NCI-H2196 treated with DMSO at 0.1 percent for 48 hours (cell line): ENCODE results near the gene MST1R.

ENCODE experiments used
- DNase-seq: peaks from one replicate; lab custom pipeline; 2025; ENCODE audit not compliant: unreplicated experiment; lab: John Stamatoyannopoulos, UW

MST1R gene

DNA sequence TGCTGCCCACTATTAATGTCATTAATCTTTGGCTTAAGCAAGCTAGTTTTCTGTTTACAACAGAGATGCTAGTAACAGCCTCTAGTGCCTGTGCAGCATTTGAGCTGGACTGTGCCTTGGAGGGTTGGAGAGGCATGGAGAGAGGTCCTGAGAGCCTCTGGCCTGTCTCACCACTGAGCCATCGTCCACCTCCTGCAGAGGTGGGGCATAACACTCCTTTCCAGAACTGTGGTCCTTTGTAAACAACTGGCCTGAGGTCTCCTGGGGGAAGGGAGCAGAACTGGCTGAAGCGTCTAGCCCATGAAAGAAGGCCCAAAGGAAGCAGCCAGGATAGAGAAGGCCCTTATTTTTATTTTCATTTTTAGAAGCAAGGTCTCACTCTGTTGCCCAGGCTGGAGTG is 24.0 kb downstream of the MST1R start:
- DNase-seq = no peak

DNA sequence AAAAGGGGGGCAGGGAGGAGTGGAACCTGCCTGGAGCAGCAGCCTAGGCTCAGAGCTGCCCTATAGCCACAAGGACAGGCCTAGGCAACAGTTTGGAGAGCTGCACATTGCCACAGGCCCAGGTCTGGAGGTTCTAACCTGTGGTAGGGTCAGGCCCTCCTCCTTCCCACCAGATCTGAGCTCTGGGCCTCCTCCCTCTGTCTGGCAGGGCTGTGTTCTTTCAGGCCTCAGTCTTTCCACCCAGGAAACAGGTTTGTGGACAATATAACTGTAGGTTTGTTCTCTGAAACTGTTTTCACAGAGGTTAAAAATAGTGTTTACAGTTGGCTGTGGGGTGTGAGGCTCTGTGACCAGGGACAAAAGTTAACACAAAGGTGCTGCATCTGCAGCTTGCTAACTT is 25.0 kb downstream of the MST1R start:
- no peak for DNase-seq

DNA sequence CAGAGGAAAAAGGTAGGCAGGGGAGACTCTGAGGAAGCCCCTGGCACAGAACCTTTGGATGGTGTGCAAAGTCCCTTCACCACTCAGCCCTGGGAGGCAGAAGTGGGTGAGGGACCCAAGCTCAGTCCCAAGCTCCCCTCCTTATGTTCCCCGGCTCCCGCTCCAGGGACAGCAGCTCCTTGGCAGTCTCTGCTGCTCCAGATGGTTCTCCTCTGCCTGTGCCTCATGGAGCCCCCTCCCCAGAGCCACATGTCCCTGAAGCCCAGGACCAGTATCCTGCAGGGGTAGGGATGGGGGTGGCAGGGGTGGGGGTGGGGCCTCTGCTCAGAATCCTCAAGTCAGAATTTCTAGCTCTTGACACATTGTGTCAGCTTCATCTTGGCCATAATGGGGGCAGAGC is 26.0 kb downstream of the MST1R start:
- no peak for DNase-seq

DNA sequence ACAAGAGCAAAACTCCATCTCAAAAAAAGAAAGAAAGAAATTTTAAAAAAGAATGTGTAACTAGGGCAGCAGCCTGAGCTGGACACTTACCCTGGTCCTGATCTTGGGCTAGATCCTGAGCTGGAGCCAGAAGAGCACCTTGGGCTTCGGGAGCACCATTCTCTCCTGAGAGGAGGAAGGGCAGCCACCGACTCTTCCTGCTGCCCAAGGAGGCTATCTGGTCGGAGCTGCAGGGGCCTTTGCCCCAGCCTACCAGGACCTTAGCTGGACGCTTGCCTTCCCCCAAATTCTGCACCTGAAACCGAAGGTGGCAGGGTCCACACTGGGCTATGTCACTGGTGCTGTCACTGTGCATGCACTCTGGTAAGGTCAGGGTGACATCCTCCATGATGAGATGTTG is 27.1 kb downstream of the MST1R start:
- DNase-seq = no peak

DNA sequence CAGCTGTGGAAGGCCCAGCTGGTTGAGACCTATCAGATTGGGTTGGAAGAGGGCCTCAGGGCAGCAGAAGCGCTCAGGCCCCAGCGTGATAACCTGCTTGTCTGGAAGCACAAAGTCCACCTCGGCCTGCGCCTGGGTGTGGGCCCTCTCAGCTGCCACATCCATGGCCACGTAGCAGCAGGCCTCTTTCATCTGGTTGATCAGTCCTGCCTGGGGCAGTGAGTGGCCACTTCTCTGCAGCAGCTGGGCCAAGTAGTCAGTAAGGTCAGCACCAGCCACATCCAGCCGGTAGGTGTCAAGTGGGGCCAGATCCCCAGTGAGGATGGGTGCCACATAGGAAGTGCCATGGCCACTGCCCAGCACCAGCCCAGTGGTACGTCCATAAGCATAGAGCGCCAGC is 30.1 kb downstream of the MST1R start:
- DNase-seq = no peak

DNA sequence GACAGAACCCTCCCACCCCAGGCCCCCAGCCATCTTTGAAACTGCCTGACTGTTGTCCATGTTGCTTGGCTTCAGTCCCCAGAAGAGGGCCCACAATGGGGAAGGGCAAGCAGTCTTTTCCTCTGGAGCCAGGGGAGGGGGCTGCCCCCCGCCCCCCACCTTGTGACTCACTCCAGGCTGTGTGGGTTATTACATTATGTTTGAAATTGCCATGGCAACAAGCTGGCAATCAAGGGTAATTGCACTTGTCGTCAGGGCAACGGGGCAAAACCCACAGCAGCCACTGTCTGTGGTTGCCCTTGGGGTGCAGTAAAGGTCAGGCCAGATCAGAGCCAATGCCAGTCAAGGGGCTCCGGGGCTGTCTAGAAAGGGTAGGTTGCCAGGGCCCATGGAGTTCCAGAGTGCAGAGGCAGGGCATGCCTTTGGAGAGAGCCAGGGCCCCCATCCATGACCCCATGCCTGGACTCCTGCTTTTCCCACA is 30.8 kb downstream of the MST1R start:
- no peak for DNase-seq

DNA sequence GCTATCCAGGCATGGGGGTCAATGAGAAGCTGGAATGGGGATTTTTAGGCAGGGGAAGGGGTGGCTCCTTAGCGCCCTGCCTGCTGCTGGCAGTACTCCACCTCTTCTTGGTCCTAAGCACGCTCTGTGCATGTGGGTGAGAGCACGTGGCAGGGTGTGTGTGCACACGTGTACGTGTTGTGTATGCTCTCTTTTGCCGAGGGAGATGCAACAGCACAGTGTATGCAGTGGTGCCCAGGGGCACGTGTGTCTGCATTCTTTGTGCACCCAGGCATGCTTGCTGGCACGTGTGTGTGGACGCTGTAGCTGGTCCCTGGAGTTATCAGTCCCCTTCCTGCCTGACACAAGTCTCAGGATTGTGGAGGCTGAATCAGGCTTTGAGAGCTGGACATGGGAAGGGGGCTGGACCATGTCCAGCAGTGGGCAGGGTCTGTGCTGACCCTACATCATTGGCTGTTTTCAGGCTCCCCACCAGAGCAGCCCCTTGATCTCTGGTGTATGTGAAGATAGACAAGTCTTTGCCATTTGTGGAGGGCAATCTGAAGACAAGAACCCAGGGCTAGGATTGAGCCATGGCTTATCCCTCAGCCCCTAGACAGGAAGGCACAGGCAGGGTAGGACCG is 32.0 kb downstream of the MST1R start:
- no peak for DNase-seq

DNA sequence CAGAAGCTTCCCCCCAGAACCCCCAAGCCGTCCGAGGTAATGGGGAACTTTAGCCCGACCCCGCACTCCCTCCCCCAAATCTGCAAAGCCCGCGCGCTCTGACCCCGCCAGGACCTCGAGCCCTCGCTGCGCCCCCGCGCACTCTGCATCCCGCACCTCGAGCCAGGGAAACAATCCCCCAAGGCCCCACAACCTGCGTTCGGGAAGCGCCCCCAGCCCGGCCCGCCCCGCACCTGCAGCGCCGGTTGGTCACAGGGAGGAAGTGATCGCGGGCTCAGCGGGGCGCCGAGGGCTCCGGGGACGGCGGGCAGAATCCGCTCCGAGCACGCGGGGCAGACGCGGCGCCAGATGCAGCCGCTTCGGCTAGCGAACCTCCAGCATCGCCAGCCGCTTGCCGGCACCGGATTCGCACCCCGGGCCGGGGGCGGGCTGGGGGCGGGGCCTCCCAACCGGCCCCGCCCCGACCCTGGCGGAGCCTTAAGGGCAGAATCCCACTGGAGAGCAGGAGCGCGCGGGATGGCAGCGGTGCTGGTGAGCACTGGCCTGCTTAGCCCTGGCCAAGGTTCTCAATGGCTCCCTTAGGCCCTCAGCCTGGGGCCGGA is 34.0 kb downstream of the MST1R start, which contains the start of gene CAMKV:
TSS of gene CAMKV (minus strand) at position 382 of the 602 bp plus-strand sequence. CDS start 7,518 bp downstream, outside the sequence.
- no peak for DNase-seq

DNA sequence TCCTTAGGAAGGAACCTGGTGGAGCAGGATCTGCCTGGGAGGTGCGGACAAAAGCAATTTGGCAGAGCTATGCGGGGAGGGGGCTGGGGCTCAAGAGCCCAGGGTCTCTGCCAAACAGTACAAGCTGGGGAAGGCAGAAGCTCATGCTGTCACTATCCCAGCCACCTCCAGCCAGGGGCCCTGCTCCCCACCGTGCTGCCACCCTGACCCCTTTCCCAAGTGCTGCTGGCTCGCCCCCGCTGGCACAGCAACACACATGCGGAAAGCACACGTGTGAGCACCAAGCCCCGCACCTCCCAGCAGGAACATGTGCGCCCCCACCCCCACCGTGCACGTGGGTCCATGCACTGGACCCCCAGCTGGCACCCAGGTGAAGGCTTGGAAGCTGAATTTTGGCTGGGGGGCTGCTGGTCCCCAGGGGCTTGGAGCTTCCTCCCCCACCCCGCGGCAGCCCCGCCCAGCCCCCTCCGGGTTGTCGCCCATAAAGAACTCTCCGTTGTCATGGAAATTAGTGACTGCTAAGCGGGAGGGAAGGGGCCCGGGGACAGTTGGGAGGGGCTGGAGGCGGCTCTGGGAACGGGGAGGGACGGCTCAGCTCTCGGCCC is 34.7 kb downstream of the MST1R start:
- DNase-seq = no peak

DNA sequence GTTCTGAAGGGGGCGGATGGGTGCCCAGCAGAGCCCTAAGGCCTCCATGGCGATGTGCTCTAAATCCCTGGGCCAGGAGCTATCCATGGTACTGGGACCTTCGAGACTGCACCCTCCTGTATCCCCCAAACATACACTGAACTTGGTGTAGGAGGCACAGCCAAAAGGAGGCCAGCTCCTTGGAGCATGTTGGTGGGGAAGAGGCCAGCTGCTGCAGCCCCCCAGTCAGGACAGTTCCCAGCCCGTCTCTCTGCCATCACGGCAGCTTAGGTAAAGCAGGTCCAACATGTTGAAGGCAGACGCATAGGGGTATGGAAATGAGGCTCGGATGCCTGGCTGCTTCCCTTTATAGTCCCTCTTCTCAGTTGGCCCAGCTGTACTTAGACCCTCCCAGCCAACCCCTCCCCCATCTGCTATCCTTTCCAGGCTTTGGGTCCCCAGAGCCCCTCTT is 35.8 kb downstream of the MST1R start:
- DNase-seq = no peak

DNA sequence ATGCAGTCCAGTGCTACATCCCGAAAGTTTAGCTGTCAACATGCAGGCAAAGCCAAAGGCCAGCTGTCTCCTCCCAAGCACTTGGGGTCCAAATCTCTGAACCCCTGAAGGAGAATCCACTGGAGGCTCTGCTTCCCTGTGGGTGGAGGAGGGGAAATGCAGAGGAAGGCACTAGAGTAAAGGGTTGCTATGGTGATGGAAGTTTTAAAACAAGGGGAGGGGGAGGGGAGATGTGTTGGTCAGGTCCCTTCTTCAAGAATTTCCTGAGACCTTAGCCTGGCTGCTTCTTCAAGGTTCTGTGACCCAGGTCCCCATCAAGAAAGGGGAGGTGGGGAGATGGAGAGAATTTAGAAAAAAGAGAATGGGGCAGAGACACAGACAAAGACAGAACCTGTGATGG is 36.3 kb downstream of the MST1R start:
- DNase-seq = no peak

DNA sequence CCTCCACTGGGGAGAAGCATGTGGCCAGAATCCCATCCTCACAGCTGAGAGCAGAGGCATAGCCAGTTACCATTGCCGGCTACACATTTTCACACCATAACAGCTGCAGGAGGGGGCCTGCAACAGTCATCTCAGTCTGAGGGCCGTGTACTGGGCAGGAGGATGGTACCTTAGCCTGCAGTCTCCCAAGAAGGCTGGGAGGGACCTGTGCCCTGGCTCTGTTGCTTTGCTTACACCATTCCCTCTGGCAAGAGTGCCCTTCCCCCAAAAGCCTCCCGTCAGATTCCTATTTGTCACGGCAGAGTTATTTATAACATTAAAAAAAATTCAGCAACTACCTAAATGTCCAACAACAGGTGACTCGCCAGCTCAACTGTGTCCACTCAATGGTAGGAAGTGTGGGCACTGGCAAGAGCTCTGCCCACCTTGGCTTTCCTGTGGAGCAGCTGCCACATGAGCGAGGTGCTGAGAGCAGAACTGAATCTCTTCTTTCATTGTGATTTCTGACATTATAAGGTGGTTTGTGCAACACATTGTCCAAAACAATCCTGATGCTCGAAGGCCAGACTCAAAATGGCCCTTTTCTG is 38.4 kb downstream of the MST1R start:
- DNase-seq = no peak

DNA sequence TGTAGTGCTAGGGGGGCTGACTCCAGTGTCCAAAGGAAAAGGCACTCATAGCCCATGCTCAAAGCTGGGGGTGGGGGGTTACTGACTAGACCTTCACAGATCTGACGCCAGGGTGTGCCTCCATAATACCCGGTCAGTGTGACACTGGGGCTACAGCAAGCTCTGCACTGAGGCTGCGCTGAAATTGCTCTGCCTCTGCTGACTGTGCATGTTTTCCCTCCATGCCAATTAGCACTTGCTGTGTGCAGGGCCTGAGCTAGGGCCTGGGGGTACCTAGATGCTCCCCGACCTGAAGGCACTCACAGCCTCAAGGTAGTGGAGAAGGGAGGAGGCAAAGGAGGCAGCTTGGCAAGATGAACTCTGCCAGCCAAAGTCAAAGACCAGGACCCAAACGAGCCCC is 39.2 kb downstream of the MST1R start:
- no peak for DNase-seq

DNA sequence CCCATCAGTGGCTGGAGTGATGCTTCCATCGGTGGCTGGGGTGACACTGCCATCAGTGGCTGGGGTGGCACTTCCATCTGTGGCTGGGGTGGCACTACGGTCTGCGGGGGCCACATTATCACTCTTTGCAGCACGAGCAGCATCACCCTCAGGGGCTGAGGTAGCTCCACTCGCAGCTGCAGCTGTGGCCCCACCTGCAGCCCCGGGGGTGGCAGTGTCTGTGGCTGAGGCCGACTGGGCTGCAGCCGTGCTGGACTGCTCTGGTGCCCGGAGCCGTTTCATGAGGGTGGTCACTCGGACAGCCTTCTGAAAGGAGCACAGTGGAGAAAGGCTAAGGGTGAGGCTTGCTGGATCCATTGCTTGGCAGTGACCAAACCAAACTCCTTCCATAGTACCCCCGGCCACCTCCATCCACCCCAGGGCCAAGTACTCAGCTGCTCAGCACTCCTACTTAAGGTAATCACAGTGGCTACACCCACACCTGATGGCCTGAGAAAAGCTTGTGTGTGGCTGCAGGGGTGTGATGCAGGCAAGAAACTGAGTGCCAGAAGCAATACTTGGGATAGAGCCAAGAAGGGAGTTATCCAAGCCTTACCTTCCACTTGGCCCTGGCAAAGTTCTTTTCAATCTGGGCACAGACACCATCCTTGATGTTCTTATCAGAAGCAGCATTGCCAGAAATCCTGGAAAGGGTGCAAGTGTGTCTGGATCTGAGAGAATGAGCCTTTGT is 43.9 kb downstream of the MST1R start:
- no peak for DNase-seq

DNA sequence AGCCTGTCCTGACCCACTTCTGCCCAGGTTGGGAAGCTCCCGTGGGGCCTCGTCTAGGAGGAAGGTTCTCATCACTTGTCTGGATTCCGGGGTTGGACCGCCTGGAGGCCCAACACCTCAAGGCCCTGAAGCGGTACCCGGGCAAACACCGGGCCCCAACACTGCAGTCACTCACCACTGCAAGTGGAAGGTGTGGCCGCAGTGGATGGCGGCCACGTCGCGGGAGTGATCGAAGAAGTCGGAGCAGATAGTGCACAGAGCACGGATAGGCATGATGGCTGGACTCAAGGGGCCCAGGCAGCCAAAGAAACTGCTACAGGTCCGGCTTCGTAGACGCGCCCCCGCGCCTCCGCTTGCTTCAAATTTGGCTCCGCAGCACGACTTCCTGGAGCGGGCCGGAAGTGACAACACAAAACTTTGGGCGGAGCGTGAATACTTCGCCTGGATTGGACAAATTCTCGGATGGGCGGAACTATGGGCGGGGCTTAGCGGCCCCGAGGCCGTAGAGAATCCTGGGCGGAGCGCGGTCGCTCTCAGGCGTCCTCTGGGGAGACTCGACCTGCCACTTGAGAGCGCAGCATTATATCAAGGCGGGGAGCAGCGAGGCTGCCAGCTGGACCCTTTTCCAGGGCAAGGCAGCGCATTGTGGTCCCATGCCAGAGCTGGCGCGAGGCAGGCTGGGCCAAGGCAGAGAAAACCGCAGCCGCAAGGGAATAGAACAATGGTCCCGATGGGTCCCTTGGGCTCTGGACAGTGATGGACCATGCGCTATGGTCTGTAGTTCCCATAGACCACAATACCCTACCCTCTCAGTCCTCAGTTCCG is 47.3 kb downstream of the MST1R start, which contains the start of gene TRAIP:
TSS of gene TRAIP (minus strand) at position 384 of the 825 bp plus-strand sequence. CDS start at position 273, 111 bp downstream.
- DNase-seq = peak; percentile 64

DNA sequence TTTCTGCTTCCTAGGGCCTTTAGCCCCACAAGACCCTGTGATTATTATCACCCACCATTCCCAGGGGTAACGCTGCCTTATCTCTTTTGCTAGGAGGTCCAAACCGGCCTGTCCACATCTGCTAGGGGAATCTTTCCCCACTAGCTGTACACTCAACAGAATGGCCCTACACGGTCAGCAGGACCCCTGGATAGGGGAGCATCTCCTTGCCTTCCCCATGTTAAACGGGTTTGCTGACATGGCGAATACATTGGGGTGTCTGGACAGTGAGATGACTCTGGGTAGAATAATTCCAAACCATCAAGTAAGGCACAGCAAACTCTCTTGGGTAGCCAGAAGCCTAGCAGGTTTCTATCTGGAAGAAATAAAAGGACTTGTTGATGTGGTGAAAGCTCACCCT is 48.0 kb downstream of the MST1R start:
- no peak for DNase-seq

DNA sequence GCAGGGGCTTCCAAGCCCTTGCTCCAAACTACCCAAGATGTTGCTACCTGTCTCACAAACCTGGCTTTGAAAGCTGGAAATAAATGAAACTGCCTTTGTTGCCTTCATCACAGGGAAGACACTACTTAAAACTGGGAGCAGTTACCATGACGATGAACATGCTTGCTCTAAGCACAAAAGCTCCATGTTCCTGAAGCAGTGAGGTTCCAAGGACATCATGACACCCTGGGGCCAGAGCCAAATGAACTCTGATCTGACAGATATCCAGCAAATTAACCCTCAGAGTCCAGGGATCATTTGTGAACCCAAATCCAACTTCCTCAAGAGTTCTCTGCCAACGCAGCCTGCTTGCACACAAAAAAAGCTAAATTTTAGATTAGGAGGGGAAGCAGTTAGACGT is 58.0 kb downstream of the MST1R start:
- no peak for DNase-seq

DNA sequence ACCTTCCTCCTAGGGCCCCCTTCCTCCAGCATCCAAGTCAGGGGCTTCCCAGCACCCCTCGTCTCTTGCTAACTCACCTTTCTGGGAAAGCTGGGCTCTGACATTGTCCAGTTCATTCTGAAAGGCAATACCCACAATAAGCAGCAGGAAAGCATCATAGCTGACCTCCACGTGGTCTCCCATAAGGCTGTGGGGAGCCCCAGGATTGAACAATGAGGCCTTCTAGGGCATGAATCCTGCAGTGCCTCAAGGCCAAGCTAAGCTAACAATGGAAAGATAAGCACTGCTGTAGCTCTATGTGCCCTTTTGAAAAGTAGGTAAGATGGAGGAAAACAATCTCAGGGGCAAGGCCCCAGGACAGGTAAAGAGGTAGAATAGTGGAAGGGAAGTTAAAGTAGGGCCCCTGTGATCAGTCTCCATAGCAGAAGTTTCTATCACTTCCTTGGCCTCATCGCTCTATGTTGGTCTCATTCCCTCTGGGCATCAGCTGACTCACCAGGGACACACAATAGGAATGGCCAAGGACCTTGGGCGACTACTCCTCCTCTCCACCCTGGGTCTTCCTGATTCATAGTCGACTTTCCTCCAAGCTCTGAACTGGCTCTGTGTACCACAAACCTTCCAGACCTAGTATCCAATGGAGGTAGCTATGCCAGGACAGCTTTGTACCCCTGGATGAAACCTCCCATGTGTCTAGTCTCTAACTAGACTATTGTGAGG is 59.0 kb downstream of the MST1R start:
- DNase-seq = no peak

DNA sequence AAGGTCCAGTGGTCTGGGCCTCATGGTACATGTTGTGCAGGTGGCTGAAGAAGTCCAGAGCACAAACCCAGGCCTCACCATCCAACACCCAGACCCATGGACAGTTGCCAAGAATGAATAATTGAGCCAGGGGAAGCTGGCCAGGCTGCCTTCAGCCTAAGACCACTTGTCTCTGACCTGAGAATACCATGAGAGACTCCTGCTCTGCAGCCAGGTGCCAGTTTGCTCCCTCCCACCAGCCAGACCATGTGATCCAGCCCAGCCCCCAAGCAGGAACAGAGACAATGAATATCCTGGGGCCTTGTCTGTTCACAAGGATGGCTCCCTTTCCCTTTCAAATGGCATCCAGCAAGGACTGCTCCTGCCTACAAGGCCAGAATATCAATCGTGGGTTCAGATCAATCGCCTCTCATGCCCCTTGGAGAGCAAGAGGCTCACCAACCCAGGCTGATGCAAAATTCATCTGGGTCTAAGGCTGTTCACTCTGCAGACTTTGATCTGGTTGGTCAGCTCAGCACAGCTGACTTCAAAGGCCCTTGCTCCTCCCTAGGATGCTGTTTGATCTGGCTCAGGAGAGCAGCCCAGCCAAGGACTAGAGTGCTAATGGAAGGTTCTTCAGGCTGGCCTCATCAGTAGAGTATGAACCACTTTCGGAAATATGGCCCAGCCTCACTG is 60.7 kb downstream of the MST1R start:
- no peak for DNase-seq
